GM03348 (cell line): ENCODE results near the gene LETMD1.

Source experiments
- DNase-seq: peaks from one replicate; pipeline ENCODE4 v3.0.0; 2012; ENCODE audit warnings: low spot score

Gene LETMD1

DNA sequence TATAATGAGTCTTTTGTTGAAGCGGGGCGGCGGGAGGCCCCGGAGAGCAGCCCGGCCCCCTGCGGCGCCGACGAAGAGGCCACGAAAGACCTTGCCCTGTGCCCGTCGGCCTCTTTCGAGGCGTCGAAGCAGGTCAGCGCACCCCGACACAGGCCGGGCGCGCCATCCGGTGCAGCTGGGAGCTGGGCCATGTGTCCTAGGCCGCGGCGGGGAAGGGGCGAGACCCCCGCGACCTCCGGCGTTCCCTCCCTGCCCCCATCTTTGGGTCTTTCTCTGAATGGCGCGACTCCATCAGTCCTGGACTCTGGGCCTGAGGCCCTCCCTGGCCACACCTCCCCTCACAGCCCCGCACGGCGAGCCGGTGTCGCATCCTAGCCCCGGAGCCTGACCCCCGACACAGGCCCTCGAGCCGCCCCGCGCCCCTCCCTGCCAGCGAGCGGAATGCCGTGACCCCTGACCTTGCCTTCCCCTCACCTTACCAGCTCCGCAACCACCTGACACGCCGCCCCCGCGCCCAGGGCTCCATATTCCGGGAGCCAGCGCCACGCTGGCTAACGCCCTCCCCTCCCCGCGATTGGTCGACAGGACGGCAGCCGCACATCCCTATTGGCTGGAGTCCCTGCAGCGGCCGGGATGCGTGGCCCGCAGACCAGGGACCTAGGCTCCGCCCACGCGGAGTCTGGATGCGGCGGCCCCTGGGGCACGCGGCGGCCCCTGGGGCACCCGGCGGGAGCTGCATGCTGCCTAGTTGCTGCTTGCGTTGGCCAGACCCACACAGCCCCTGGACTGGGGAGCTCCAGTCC, 22.1 kb upstream of the LETMD1 start, which contains the start of gene SLC11A2:
SLC11A2 (minus strand) TSS at position 549 of the 803 bp plus-strand sequence. CDS start 15,656 bp downstream, outside the sequence.
- DNase-seq = peak; percentile 99

DNA sequence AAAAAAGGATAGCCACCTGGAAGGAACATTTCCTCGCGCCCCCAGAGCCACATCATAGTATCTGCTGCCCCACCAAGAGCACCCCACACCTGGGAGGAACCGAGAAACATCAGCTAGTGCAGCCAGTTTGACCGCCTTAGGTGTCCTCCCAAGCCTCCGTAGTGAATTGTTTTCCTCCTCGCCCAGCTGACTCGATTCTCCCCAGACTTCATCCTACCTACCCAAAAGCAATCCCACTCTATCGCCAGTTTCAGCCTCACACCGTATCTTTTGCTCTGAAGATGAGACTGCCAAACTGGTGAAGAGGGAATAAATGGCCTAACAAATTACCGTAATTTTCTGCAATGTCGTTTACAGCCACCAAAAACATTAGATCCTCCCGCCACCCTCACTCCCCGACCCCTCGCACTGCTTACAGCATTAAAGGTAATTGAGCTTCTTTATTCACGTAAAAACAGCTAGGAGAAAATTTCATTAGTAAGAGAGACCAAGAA, 20.7 kb upstream of the LETMD1 start:
- DNase-seq = no peak

DNA sequence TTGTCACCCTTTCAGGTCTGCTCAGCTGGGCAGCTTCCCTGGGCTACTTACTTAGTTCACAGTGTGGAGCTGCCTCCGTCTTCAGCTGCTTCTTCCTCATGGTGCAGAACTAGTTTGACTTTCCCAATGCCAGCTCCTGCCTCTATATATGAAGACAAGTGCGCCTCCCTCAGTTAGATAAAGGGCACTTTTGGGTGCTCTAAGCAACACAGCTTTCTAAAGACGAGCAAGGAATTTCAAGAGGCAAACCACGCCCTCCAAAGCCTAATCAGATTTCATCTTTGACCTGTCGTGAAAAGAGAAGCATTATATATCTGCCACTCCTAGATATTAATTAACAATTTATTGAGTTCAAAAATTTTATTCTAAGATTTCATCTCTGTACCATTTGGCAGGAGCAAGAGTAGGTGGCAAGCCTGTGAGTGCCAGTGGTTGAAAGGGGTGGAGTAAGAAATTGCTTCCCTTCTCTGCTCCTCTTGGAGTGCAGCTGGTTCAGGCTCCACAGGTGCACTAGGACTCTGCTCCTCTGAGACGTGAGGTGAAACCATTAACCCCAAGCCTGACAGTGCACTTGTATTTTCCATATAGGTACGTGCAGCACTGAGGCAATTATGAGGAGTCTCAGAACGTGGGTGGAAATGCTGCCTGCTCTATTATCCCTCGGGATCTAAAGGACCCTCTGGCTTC, 19.9 kb upstream of the LETMD1 start:
- DNase-seq = peak; percentile 16

DNA sequence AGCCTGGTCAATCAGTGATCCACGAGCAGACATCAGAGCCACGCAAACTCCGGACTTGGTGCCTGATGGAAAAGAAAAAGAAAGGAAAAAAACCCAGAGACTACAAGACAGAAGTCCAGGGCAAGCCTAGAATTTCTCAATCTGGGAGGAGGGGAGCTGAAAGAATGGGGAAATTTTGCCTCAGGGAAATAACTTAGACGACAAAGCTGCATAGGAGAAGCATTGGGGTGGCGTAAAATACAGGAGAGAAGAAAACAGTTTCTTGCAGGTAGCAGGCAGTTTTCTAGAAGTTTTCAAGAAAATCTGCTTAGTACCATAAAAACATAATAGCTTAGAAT, 19.3 kb upstream of the LETMD1 start:
- DNase-seq = peak; percentile 27

DNA sequence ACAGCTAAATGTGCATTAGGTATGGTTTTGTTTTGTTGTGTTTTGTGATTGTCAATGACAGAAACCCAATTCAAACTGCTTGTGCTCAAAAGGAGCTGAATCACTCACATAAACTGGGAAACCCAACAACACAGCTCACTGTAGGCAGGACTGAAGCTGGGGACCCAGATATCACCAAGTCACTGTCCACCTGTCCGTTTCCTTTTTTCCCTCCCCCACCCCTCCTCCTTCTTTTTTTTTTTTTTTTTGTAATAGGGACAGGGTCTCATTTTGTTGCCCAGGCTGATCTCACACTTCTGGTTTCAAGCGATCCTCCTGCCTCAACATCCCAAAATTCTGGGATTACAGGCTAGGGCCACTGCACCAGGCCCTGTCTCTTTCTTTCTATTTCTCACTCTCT, 15.1 kb upstream of the LETMD1 start:
- DNase-seq = no peak

DNA sequence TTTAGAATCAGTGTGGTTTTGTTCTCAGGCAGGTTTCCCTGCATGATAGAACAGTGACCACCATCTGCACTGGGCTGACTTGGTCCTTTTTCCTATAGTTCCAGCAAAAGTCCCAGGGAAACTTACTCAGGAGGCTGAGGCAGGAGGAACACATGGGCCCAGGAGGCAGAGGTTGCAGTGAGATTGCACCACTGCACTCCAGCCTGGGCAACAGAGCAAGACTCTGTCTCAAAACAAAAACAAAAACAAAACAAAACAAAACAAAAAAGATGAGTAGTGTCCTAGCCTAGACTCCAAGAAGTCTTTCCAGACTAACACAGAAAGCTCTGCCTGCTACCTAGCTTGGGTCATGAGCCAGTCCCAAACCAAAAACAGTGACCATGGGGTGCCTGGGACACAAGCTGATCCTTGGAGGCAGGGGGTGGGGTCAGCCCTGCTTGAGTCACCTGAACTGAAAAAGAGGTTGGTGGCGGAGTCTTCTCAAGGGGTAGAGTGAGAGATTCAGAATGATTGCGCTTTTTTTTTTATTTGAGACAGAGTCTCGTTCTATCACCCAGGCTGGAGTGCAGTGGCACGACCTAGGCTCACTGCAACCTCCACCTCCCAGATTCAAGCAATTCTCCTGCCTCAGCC, 14.6 kb upstream of the LETMD1 start:
- DNase-seq = no peak

DNA sequence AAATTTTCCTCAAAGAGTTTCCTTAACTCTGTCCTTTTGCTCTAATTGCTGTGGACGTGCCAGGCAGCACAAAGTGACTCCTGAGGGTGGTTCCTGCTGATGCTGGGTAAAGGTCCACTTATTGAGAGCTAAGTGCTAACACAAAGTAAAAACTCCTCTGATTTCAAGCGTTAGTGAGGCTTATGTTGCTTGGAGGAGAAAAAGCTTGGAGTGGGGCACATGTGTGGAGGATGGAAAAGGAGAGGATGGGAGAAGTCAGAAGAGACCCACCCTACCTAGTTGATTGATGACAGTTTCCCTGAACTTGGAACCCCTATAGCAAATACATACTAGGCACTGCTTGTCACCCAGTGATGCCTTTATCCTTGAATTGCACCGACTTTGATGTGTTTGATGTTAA, 11.8 kb upstream of the LETMD1 start:
- no peak for DNase-seq

DNA sequence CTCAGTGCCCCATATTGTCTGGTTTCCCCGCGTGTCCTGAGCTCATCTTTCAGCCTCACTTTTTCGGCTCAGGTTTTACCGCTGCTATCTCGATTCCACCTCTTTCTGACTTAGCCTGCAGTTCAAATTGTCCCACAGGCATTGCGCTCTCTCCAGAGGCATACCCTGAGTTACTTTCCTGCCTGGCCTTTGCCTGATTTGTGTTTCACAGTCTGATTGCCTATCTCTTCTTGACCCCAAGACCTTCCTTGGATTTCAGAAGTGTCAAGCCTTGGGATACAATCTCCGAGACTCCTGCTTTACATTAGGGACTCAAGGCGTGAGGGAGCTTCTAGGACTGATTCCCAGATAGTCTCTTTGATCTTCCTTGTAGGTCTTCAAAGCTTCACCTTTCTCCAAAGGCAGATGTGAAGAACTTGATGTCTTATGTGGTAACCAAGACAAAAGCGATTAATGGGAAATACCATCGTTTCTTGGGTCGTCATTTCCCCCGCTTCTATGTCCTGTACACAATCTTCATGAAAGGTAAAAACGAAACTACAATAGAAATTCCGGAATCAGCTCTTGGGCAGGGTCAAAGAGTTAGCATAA, 629 bp downstream of the LETMD1 start:
- DNase-seq = no peak

DNA sequence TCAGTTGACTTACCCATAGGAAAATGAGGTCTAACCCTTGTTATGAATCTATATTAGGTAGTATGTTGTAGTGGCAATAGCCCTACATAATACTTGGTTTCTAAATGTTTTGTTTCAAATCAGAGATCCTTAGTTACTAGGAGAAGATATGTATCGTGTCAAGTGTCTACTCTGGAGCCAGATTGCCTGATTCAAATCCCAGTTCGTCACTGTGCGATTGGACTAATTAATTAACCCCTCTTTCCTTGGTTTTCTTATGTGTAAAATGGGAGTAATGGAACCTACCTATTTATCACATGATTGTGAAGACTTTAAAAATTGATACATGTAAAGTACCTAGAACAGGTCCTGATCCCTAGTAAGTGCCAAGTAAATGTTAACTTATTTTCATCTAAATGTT, 1.4 kb downstream of the LETMD1 start:
- no peak for DNase-seq

DNA sequence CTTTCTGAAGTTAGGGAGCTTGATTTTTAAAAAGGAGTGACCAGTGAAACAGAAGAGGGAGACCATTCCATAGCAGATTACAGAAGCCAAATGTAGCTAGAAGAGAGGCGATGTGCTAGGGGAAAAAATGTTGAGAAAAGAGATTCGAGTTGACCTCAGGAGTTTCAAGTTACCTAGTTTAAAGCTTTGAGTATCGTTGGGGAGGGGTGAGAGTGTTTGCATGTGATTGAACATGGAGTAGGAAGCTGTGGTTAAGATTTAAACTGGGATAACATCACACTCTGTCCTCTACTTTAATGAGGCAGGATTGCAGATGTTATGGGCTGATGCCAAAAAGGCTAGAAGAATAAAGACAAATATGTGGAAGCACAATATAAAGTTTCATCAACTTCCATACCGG, 3.7 kb downstream of the LETMD1 start:
- no peak for DNase-seq

DNA sequence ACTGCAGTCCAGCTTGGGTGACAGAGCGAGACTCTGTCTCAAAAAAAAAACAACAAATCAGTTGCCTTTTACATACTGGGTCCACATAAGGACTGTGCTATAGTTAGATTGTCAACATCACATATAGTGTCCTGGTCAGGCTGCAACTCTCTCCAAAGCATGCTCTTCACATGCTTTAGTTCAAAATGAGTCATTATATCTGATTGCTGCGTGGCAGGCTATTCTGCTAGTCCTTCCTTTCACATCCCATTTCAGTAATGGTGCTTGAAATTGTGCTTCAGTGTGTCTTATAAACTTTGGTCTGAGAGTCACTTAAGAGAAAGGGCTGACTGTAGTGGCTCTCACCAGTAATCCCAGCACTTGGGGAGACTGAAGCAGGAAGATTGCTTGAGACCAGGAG, 6.9 kb downstream of the LETMD1 start:
- no peak for DNase-seq

DNA sequence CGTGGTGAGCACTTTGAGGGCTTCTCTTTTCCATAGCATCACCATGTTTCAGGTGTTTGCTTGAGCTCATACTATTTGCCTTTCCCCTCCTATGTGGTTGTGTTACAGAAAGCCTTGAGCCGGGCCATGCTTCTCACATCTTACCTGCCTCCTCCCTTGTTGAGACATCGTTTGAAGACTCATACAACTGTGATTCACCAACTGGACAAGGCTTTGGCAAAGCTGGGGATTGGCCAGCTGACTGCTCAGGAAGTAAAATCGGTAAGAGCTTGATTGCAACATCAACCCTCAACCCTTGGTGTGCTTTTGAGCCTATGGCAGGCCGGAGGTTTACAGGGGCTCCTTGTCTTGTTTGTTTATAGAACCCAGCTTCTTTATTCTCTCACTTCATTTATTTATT, 8.1 kb downstream of the LETMD1 start:
- peak; percentile 24 for DNase-seq

DNA sequence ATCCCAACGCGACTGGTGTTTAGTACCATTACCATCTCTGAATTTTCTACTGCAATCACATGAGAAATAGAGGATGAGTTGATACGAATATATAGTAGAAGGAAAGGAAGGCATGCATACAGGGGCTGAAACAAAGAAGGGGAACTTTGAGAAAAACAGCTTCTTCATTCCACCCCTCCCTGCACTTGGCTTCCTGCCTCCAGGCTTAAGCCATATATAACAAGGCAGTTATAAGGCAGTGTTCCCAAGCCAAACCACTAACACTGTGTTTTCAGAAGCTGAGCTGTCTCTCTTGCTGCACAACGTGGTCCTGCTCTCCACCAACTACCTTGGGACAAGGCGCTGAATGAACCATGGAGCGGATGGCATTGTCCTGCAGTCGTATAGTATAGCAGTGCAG, 11.0 kb downstream of the LETMD1 start:
- DNase-seq = no peak

DNA sequence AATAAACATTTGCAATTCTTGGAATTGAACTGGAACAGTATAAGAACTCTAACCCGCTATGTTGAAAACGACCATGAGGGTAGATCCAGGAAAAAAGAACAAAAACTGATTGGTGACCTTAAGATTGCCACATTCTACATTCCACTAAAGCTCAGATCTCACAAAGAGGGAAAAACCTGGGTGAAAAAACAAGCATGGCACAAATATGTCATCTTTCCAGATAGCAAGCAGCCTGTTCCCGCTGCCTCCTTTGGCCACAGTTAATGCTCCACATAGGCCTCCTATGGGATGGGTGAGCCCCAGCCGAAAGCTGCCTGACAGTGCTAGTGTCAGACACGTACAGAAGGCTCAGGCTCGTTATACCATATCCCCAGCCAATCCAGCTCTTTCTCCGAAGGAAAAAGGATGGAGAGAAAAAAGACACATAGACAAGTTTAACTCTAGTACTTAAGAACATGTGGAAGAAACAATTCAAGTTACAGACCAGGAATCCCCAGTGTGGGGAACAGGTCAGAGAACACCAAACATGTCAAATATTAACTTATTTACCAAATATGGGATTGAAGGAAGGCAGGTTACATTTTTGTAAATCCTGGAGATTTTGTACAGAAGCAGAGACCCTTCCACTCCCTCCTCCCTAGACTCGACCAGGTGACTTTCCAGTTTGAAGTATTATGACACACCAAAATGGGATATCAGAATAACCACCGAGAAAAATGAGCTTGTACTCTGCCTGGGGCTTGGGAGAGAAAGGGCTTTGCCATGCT, 14.7 kb downstream of the LETMD1 start:
- no peak for DNase-seq

DNA sequence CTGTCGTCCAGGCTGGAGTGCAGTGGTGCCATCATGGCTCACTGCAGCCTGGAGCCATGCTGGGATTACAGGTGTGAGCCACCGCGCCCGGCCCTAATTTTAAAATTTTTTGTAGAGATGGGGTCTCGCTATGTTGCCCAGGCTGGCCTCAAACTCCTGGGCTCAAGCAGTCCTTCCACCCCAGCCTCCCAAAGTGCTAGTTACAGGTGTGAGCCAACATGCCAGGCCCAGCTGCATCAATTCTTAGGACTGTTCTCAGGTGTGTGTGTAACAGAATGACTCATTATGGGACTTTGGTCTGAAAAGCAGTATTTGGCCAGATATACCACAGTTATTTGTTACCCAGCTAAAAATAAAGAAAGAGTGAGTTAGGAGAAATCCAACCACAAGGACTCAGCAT, 17.4 kb downstream of the LETMD1 start:
- DNase-seq = no peak

DNA sequence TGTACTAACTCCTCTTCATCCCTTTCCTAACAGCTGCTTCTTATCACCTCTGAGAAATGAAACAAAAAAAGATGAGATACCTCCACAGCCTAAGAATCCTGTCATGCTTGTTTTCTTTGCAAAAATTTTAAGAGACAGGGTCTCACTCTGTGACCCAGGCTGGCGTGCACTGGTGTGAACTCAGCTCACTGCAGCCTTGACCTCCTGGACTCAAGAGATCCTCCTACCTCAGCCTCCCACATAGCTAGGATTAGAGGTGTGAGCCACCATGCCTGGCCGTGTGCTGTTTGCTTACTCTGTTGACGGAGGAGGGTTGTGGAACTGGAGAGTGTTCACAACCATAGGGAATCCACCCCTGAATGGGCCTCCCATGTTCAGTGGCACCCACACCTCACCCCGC, 19.1 kb downstream of the LETMD1 start:
- DNase-seq = no peak

DNA sequence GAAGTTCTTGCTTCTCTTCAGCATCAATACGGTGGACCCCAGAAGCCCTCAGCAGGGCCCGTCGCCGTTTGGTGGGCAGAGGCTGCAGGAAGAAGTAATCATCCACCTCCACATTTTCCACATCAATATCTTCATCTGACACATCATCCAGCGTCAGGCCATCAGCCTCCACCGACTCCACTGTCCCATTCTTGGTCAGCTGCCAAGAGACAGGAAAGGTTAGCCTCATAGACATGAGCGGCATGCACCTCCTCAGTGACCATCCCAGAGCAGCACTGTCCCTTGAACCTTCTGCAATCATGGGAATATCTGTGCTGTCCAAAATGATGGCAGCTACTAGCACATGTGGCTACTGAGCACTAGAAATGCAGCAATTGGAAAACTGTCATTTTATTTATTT, 19.6 kb downstream of the LETMD1 start:
- no peak for DNase-seq

DNA sequence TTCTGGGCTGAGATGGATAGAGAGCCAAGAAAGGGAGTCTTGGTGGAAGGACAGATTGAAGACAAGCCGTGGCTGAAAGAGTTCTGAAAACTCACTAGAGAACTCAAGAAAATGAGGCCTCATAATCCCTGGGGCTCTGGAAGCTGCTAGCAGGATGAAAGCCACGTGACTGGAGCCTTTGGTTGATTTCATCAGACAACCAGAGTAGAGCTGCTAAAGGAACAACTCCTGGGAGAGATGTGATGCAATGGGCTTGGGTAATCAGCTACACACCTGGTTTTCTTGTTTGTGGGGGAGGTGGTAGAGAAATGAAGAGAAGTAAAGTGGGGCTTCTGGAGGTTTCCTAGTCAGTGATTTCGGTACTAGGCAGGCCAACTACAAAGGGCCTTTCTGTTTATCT, 21.9 kb downstream of the LETMD1 start:
- no peak for DNase-seq

DNA sequence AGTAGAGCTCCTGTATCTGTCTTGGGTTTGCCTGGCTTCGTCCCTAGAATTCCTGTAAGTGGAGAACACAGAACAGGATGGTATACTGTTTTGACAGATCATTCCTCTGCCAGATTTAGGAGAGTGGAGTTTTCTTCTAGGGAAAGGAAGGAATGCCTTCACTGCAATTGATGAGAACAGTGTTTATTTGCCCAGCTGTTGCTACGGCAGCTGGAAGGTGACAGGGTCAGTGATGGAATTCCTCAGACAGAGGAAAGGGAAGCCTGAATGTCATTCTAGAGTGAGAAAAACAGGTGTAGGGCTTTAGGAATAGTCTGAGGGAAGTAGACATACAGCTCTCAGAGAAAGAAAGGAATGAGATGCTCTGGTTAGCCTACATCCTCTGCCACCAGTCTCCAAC, 23.5 kb downstream of the LETMD1 start:
- no peak for DNase-seq

DNA sequence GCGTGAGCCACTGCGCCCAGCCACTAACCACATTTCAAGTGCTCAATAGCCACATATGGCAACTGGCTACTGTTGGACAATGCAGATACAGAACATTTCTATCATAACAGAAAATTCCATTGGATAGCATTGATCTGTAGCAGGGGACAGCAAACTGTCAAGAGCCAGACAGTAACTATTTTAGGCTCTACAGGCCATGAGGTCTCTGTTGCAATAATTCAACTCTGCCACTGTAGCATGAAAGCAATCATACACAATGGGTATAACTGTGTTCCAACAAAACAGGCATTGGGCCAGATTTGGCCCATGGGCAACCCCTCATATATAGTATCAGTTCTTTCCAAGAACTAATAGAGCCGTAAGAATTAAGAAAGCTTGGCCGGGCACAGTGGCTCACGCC, 27.3 kb downstream of the LETMD1 start:
- DNase-seq = no peak

DNA sequence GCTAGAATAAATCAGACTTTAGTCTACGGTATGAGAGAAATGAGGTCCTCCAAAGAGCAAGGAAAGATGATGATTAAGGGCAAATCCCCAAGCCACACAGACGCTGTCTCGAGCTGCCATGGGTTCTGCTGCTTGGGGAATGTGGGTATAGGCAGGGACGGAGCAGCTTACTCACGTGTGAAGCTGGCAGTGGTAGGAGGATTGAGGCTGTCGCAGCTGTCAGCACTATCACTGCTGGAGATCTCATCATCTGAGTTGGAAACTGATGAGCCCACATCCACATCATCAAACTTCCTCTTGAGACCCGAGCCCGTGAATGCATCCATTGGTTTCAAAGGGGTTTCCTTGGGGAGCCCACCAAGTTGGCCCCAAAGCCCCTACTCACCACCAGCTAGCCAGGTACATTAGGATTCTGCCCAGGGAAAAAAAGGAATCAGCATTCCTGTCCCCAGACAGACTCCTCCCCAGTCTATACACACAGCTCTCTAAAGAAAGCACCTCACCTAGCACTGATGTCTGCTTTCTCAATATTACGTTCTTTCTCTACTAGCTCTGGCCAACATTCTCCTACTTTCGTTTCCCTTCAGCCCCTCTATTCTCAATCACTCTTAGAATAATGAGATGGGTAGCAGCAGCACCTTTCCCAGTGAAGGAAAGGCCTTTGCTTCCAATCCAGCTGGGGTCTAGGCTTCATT, 28.3 kb downstream of the LETMD1 start:
- no peak for DNase-seq
